ENCODE measurements around the gene ANKZF1.

GRCh38 chr2:219261024-219261855 lies 31.6 kb downstream of the ANKZF1 start:
- no peak for TF ChIP-seq GATA2 (IDR thresholded peaks at IDR 0.05; ENCODE audit: low read depth, low read length)
- TF ChIP-seq GATA3 (IDR thresholded peaks at IDR 0.05; ENCODE audit: low read depth, low read length): no peak

Measured in SH-SY5Y (cell line).